ENCODE data around the gene AUNIP. TPM values are rescaled to one million over a fixed set of nuclear protein-coding genes. Genes with fewer than 3 reads are reported as not detected.

AUNIP gene
- total and polyA plus RNA-seq, 2 experiments from 2014 or later = 20.9 to 21.9 TPM

DNA sequence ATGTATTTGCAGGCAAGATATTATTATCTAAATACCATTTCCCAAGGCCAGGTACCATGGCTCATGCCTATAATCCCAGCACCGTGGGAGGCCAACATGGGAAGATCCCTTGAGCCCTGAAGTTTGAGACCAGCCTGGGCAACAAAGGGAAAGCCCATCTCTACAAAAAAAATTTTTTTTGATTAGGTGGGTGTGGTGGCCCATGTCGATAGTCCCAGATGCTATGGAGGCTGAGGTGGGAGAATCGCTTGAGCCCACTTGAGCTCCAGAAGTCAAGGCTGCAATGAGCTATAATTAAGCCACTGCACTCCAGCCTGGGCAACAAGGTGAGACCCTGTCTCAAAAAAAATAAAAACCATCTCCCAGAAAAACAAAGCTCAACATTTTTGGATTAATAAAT lies 44.7 kb upstream of the AUNIP start (continued):
- no peak for TF ChIP-seq EZH2 (IDR thresholded peaks at IDR 0.05; ENCODE audit: low read depth, unreplicated experiment)
- TF ChIP-seq, protein P1, sequence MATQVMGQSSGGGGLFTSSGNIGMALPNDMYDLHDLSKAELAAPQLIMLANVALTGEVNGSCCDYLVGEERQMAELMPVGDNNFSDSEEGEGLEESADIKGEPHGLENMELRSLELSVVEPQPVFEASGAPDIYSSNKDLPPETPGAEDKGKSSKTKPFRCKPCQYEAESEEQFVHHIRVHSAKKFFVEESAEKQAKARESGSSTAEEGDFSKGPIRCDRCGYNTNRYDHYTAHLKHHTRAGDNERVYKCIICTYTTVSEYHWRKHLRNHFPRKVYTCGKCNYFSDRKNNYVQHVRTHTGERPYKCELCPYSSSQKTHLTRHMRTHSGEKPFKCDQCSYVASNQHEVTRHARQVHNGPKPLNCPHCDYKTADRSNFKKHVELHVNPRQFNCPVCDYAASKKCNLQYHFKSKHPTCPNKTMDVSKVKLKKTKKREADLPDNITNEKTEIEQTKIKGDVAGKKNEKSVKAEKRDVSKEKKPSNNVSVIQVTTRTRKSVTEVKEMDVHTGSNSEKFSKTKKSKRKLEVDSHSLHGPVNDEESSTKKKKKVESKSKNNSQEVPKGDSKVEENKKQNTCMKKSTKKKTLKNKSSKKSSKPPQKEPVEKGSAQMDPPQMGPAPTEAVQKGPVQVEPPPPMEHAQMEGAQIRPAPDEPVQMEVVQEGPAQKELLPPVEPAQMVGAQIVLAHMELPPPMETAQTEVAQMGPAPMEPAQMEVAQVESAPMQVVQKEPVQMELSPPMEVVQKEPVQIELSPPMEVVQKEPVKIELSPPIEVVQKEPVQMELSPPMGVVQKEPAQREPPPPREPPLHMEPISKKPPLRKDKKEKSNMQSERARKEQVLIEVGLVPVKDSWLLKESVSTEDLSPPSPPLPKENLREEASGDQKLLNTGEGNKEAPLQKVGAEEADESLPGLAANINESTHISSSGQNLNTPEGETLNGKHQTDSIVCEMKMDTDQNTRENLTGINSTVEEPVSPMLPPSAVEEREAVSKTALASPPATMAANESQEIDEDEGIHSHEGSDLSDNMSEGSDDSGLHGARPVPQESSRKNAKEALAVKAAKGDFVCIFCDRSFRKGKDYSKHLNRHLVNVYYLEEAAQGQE (IDR thresholded peaks at IDR 0.05; ENCODE audit: unreplicated experiment) = no peak
- TF ChIP-seq, protein P2, sequence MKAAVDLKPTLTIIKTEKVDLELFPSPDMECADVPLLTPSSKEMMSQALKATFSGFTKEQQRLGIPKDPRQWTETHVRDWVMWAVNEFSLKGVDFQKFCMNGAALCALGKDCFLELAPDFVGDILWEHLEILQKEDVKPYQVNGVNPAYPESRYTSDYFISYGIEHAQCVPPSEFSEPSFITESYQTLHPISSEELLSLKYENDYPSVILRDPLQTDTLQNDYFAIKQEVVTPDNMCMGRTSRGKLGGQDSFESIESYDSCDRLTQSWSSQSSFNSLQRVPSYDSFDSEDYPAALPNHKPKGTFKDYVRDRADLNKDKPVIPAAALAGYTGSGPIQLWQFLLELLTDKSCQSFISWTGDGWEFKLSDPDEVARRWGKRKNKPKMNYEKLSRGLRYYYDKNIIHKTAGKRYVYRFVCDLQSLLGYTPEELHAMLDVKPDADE (IDR thresholded peaks at IDR 0.05) = no peak
- no peak for TF ChIP-seq STAT1 (IDR thresholded peaks at IDR 0.05; ENCODE audit: unreplicated experiment)
- no peak for TF ChIP-seq ZNF331 (CRISPR knock-in tag; IDR thresholded peaks at IDR 0.05; ENCODE audit: low read depth)

DNA sequence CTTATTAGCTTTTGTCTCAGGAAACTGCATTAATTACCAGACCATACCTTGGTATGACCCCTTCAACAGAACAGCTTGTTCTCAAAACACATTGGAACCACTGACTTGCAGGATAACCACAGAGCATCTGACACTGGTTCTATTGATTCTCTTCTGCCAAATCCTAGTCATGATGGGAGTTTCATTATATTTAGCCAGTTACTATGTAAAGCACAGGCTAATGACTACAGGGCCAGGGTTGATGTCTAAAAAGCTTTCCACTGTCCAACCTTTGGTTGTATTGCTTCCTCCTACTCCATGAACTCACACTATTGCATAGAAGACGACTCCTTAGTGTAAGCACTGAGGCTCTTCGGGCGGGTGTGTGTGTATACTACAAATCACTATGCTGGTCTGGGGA lies 43.2 kb upstream of the AUNIP start:
- Histone ChIP-seq H3K4me1 (ENCODE audit: insufficient read depth) (peaks cover 15% of the 10 kb centered on the region), H3K27ac (ENCODE audit: low read depth) (peak overlapping the region; percentile 11; the same call in 1 of the 2 replicates)
- no peak for ATAC-seq
- TF ChIP-seq, protein P2 (IDR thresholded peaks at IDR 0.05) = no peak
- no peak for TF ChIP-seq POLR2AphosphoS5 (IDR thresholded peaks at IDR 0.05; ENCODE audit: low read depth)
- TF ChIP-seq ZNF331 (CRISPR knock-in tag; IDR thresholded peaks at IDR 0.05; ENCODE audit: low read depth) = no peak
- TF ChIP-seq, protein P3, sequence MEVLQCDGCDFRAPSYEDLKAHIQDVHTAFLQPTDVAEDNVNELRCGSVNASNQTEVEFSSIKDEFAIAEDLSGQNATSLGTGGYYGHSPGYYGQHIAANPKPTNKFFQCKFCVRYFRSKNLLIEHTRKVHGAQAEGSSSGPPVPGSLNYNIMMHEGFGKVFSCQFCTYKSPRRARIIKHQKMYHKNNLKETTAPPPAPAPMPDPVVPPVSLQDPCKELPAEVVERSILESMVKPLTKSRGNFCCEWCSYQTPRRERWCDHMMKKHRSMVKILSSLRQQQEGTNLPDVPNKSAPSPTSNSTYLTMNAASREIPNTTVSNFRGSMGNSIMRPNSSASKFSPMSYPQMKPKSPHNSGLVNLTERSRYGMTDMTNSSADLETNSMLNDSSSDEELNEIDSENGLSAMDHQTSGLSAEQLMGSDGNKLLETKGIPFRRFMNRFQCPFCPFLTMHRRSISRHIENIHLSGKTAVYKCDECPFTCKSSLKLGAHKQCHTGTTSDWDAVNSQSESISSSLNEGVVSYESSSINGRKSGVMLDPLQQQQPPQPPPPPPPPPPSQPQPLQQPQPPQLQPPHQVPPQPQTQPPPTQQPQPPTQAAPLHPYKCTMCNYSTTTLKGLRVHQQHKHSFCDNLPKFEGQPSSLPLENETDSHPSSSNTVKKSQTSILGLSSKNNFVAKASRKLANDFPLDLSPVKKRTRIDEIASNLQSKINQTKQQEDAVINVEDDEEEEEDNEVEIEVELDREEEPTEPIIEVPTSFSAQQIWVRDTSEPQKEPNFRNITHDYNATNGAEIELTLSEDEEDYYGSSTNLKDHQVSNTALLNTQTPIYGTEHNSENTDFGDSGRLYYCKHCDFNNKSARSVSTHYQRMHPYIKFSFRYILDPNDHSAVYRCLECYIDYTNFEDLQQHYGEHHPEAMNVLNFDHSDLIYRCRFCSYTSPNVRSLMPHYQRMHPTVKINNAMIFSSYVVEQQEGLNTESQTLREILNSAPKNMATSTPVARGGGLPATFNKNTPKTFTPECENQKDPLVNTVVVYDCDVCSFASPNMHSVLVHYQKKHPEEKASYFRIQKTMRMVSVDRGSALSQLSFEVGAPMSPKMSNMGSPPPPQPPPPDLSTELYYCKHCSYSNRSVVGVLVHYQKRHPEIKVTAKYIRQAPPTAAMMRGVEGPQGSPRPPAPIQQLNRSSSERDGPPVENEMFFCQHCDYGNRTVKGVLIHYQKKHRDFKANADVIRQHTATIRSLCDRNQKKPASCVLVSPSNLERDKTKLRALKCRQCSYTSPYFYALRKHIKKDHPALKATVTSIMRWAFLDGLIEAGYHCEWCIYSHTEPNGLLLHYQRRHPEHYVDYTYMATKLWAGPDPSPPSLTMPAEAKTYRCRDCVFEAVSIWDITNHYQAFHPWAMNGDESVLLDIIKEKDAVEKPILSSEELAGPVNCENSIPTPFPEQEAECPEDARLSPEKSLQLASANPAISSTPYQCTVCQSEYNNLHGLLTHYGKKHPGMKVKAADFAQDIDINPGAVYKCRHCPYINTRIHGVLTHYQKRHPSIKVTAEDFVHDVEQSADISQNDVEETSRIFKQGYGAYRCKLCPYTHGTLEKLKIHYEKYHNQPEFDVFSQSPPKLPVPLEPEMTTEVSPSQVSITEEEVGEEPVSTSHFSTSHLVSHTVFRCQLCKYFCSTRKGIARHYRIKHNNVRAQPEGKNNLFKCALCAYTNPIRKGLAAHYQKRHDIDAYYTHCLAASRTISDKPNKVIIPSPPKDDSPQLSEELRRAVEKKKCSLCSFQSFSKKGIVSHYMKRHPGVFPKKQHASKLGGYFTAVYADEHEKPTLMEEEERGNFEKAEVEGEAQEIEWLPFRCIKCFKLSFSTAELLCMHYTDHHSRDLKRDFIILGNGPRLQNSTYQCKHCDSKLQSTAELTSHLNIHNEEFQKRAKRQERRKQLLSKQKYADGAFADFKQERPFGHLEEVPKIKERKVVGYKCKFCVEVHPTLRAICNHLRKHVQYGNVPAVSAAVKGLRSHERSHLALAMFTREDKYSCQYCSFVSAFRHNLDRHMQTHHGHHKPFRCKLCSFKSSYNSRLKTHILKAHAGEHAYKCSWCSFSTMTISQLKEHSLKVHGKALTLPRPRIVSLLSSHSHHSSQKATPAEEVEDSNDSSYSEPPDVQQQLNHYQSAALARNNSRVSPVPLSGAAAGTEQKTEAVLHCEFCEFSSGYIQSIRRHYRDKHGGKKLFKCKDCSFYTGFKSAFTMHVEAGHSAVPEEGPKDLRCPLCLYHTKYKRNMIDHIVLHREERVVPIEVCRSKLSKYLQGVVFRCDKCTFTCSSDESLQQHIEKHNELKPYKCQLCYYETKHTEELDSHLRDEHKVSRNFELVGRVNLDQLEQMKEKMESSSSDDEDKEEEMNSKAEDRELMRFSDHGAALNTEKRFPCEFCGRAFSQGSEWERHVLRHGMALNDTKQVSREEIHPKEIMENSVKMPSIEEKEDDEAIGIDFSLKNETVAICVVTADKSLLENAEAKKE (CRISPR knock-in tag; IDR thresholded peaks at IDR 0.05) = no peak
- TF ChIP-seq ZNF114 (CRISPR knock-in tag; IDR thresholded peaks at IDR 0.05) = no peak
- no peak for TF ChIP-seq STAT1 (IDR thresholded peaks at IDR 0.05; ENCODE audit: unreplicated experiment)
- TF ChIP-seq, protein P1 (IDR thresholded peaks at IDR 0.05; ENCODE audit: unreplicated experiment) = no peak

More for the DNA sequence above, 43.2 kb upstream of the AUNIP start:
- H3K4me1 Mint-ChIP-seq = peaks cover 27% of the 10 kb centered on the region
- Histone ChIP-seq H3K27me3 (ENCODE audit: insufficient read depth) (no peaks in the 10 kb centered on the region), H3K36me3 (ENCODE audit: insufficient read depth) (peaks cover 55% of the 10 kb centered on the region), H4K20me1 (replicated peaks; ENCODE audit: insufficient read depth) (peaks cover 43% of the 10 kb centered on the region), H3K4me3 (no peak overlapping the region), H2AFZ (no peak overlapping the region), H3K9me2 (ENCODE audit: insufficient read depth) (no peaks in the 10 kb centered on the region), H3K4me2 (no peak overlapping the region), H3F3A (replicated peaks; ENCODE audit: low read depth) (peaks cover 42% of the 10 kb centered on the region), H3K79me2 (replicated peaks; ENCODE audit: insufficient read depth) (peaks cover 47% of the 10 kb centered on the region)
- H3K27ac Mint-ChIP-seq = no peak overlapping the region
- H3K36me3 Mint-ChIP-seq (ENCODE audit: low read depth) = peaks cover 74% of the 10 kb centered on the region
- no peak for DNase-seq (ENCODE audit: low spot score)
- no peaks in the 10 kb centered on the region for H3K9me3 Mint-ChIP-seq
- H3K4me3 Mint-ChIP-seq = no peak overlapping the region
- H3K27me3 Mint-ChIP-seq (ENCODE audit: insufficient read depth, low read depth, poor library complexity) = peaks cover 12% of the 10 kb centered on the region

Measured in GM23338 (cell line).